BJ (cell line): ENCODE measurements around the gene C11orf98. TPM values are rescaled to one million over a fixed set of nuclear protein-coding genes. Genes with fewer than 3 reads are reported as not detected.
A peak's percentile ranks its signal among the peaks of the same experiment; 100 is the strongest.
"Not testable (repeated sequence)": the region's sequence is repeated elsewhere in the genome, so short reads cannot be mapped to it uniquely, and the experiment has no call there.

Experiments
- CTCF ChIA-PET: fragments of 350-600 bp; formaldehyde crosslinking; extraction: SDS; loops from one replicate; lab custom pipeline; 2021; ENCODE audit warnings: antibody characterized with exemption, inconsistent platforms; lab: Yijun Ruan, JAX
- POLR2A ChIA-PET: fragments of 300-600 bp; sonication (Branson Sonifier 250); formaldehyde crosslinking; extraction: SDS; loops from one replicate; lab custom pipeline; 2021; ENCODE audit warnings: antibody characterized with exemption; lab: Charles Lee
- DNase-seq: peaks from one replicate; pipeline ENCODE4 v3.0.0-alpha.2; 2011; ENCODE audit warnings: low read depth
- H3K27me3 ChIP-seq: 2 replicates; pipeline ENCODE4 v1.6.0; 2011; ENCODE audit warnings: low read length; ENCODE audit not compliant: control insufficient read depth, insufficient read depth
- H3K36me3 ChIP-seq: 2 replicates; pipeline ENCODE4 v1.5.1; 2011; ENCODE audit warnings: low read length; ENCODE audit not compliant: control insufficient read depth, insufficient read depth
- H3K4me3 ChIP-seq: 2 replicates; pipeline ENCODE4 v1.5.1; 2011; ENCODE audit warnings: low read depth, mild to moderate bottlenecking, control low read depth, low read length
- CTCF ChIP-seq: IDR thresholded peaks from 2 replicates; pipeline ENCODE4 v1.5.1; 2011; ENCODE audit warnings: low read depth, mild to moderate bottlenecking, control low read depth, inconsistent platforms, low read length, moderate library complexity; ENCODE audit not compliant: insufficient read depth
- polyA plus RNA-seq: library from polyadenylated mRNA; depleted of rRNA; stranded (reverse); fragments of >200 nt; gene quantifications from 2 replicates; pipeline ENCODE4 v1.2.3, GENCODE V29; 2011

The C11orf98 gene
- polyA plus RNA-seq, 1 experiment = 45.2 TPM

GRCh38 chr11:62706850-62707247 is 41.8 kb upstream of the C11orf98 start:
- H3K27me3 ChIP-seq = no peaks in the 10 kb centered on the region
- H3K4me3 ChIP-seq = no peak overlapping the region
- POLR2A ChIA-PET = interaction anchor here (0.6 to 1.1 kb wide), 2 partner anchors 34 to 42 kb away, joined by 3 to 5 read pairs; partner anchors contain the start of genes C11orf98 and CSKMT
- DNase-seq = no peak
- CTCF ChIA-PET = interaction anchor here (1.0 to 2.4 kb wide), 8 partner anchors 12 to 113 kb away, joined by 3 to 15 read pairs (median 4); partner anchors contain the start of genes LRRN4CL, TTC9C, UBXN1 and UQCC3
- peaks cover 4% of the 10 kb centered on the region for H3K36me3 ChIP-seq
- no peak for TF ChIP-seq CTCF

GRCh38 chr11:62705880-62706849 is 41.2 kb upstream of the C11orf98 start:
- H3K4me3 ChIP-seq = peak overlapping the region; percentile 58
- ChIA-PET CTCF (interaction anchor here (0.7 to 2.4 kb wide), 11 partner anchors 10 to 156 kb away, joined by 3 to 15 read pairs (median 4); partner anchors contain the start of genes C11orf98, CSKMT, LRRN4CL and TTC9C), POLR2A (interaction anchor here (0.7 to 1.1 kb wide), 2 partner anchors 27 to 41 kb away, joined by 5 read pairs; partner anchors contain the start of genes C11orf98 and CSKMT)
- H3K36me3 ChIP-seq = peaks cover 2% of the 10 kb centered on the region
- no peak for TF ChIP-seq CTCF
- DNase-seq = peak; percentile 57
- no peaks in the 10 kb centered on the region for H3K27me3 ChIP-seq

- Histone ChIP-seq H3K27me3 (no peaks in the 10 kb centered on the region), H3K4me3 (peak overlapping the region; percentile 58), H3K36me3 (no peaks in the 10 kb centered on the region; the same call in none of the 2 replicates)
- ChIA-PET CTCF (interaction anchor here (0.5 to 2.4 kb wide), 9 partner anchors 9 to 157 kb away, joined by 3 to 15 read pairs (median 4); partner anchors contain the start of genes C11orf98, CSKMT and LRRN4CL), POLR2A (interaction anchor here (0.7 kb wide), 1 partner anchor 26 kb away, joined by 5 read pairs; no protein-coding TSS in a partner anchor)
- no peak for TF ChIP-seq CTCF
- no peak for DNase-seq
Measured at GRCh38 chr11:62705413-62705812, 40.4 kb upstream of the C11orf98 start.

- not testable (repeated sequence) for H3K4me3 ChIP-seq, DNase-seq, H3K27me3 ChIP-seq, H3K36me3 ChIP-seq
- CTCF ChIA-PET = interaction anchor here (0.7 to 1.6 kb wide), 2 partner anchors 10 to 23 kb away, joined by 3 to 6 read pairs; partner anchors contain the start of gene HNRNPUL2
- POLR2A ChIA-PET = interaction anchor here (0.7 kb wide), 1 partner anchor 138 kb away, joined by 3 read pairs; no protein-coding TSS in a partner anchor
Measured at GRCh38 chr11:62703921-62704320, 38.9 kb upstream of the C11orf98 start.

GRCh38 chr11:62702246-62702645 is 37.2 kb upstream of the C11orf98 start:
- no peak for DNase-seq
- CTCF ChIA-PET = interaction anchor here (1.2 to 1.8 kb wide), 5 partner anchors 8 to 85 kb away, joined by 3 to 6 read pairs (median 4); partner anchors contain the start of genes INTS5 and TMEM179B

More at GRCh38 chr11:62702246-62702645, 37.2 kb upstream of the C11orf98 start:
- no peaks in the 10 kb centered on the region for H3K27me3 ChIP-seq
- no peak overlapping the region for H3K4me3 ChIP-seq
- POLR2A ChIA-PET = no interaction called here
- no peaks in the 10 kb centered on the region; the same call in 1 of the 2 replicates for H3K36me3 ChIP-seq
- no peak for TF ChIP-seq CTCF
